Fibroblast of mammary gland (primary cell): ENCODE measurements around the gene FANK1.

ENCODE experiments used
- DNase-seq: peaks from one replicate; pipeline ENCODE4 v3.0.0-alpha.2; 2010; ENCODE audit warnings: low read depth
- H3K4me3 ChIP-seq: 2 replicates; pipeline ENCODE4 v1.5.1; 2011; ENCODE audit warnings: low read depth, mild to moderate bottlenecking, low read length, moderate library complexity; ENCODE audit not compliant: control insufficient read depth
- CTCF ChIP-seq: conservative IDR thresholded peaks from 2 replicates; pipeline ENCODE4 v1.5.1; 2011; ENCODE audit warnings: low read depth, low read length, inconsistent platforms; ENCODE audit not compliant: control insufficient read depth, insufficient read depth

The FANK1 gene

GRCh38 chr10:126054191-126054590 is 157.8 kb downstream of the FANK1 start:
- no peak overlapping the region for H3K4me3 ChIP-seq
- TF ChIP-seq CTCF = no peak
- DNase-seq = no peak

- no peak for DNase-seq
- H3K4me3 ChIP-seq = no peak overlapping the region
- no peak for TF ChIP-seq CTCF
These were observed 161.1 kb downstream of the FANK1 start for GRCh38 chr10:126057494-126057893.

- no peak for TF ChIP-seq CTCF
- no peak overlapping the region for H3K4me3 ChIP-seq
- DNase-seq = no peak
These were observed 161.7 kb downstream of the FANK1 start for GRCh38 chr10:126058104-126058503.

GRCh38 chr10:126058507-126058906 is 162.1 kb downstream of the FANK1 start:
- H3K4me3 ChIP-seq = no peak overlapping the region
- no peak for DNase-seq
- TF ChIP-seq CTCF = no peak
